HepG2 (cell line): Measurements from ENCODE around the gene ZNF606. TPM values are rescaled to one million over a fixed set of nuclear protein-coding genes. Genes with fewer than 3 reads are reported as not detected.
A peak's percentile ranks its signal among the peaks of the same experiment; 100 is the strongest.

Experiments
- ASH2L ChIP-seq: fragments of 300-600, 200-600 bp; sonication (generic); IDR thresholded peaks from 2 replicates; pipeline ENCODE4 v1.7.0; 2017; ENCODE audit warnings: low read depth, mild to moderate bottlenecking, moderate library complexity, mixed read lengths, low read length; ENCODE audit not compliant: insufficient read length
- ERF ChIP-seq: IDR thresholded peaks from 2 replicates; pipeline ENCODE4 v1.6.1; 2018; ENCODE audit warnings: missing biosample characterization, missing genetic modification reagents
- GABPB1 ChIP-seq: IDR thresholded peaks from 2 replicates; pipeline ENCODE4 v1.6.1; 2016; ENCODE audit warnings: mild to moderate bottlenecking, missing genetic modification reagents, moderate library complexity, missing compliant biosample characterization
- JUNB ChIP-seq: sonication (generic); formaldehyde crosslinking; IDR thresholded peaks from 2 replicates; pipeline ENCODE4 v1.8.0; 2022; ENCODE audit warnings: missing genetic modification reagents, mild to moderate bottlenecking, borderline replicate concordance
- MTA1 ChIP-seq: sonication (generic); formaldehyde crosslinking; IDR thresholded peaks from 2 replicates; pipeline ENCODE4 v1.4.0; 2020; ENCODE audit warnings: missing genetic modification reagents, mild to moderate bottlenecking, borderline replicate concordance
- PHF20 ChIP-seq: sonication (generic); formaldehyde crosslinking; IDR thresholded peaks from 2 replicates; pipeline ENCODE4 v1.5.0; 2020; ENCODE audit warnings: mild to moderate bottlenecking, missing genetic modification reagents
- POLR2AphosphoS5 ChIP-seq: IDR thresholded peaks from 2 replicates; pipeline ENCODE4 v1.6.1; 2012; ENCODE audit warnings: low read depth, low read length
- SALL1 ChIP-seq: sonication (generic); formaldehyde crosslinking; IDR thresholded peaks from 2 replicates; pipeline ENCODE4 v1.8.0; 2022; ENCODE audit warnings: mild to moderate bottlenecking, missing genetic modification reagents
- SALL2 ChIP-seq: sonication (generic); formaldehyde crosslinking; IDR thresholded peaks from 2 replicates; pipeline ENCODE4 v1.8.1; 2023; ENCODE audit warnings: mild to moderate bottlenecking, missing genetic modification reagents, inconsistent platforms
- SOX6 ChIP-seq, 2 experiments: fragments of 450-650 bp in 1 of 2; sonication (generic) in 1 of 2; formaldehyde crosslinking in 1 of 2; IDR thresholded peaks; 2 replicates each; pipeline versions ENCODE4 v1.4.0 to v1.6.1; 2017 to 2020; ENCODE audit warnings: antibody characterized with exemption in 1 of 2, mild to moderate bottlenecking in 1 of 2, missing genetic modification reagents in 1 of 2
- SP2 ChIP-seq: sonication (generic); formaldehyde crosslinking; IDR thresholded peaks from 2 replicates; pipeline ENCODE4 v1.5.1; 2020; ENCODE audit warnings: mild to moderate bottlenecking, missing genetic modification reagents
- SP4 ChIP-seq: sonication (generic); formaldehyde crosslinking; IDR thresholded peaks from 2 replicates; pipeline ENCODE4 v1.8.1; 2023; ENCODE audit warnings: mild to moderate bottlenecking, missing genetic modification reagents
- TAF15 ChIP-seq: fragments of 200-400 bp; formaldehyde crosslinking; IDR thresholded peaks from one replicate; pipeline ENCODE4 v1.6.1; 2018; ENCODE audit warnings: mild to moderate bottlenecking, low read depth, low read length; ENCODE audit not compliant: poor library complexity, severe bottlenecking
- TBP ChIP-seq: sonication (generic); formaldehyde crosslinking; IDR thresholded peaks from 2 replicates; pipeline ENCODE4 v1.5.0; 2020; ENCODE audit warnings: missing genetic modification reagents
- TFDP2 ChIP-seq: sonication (generic); formaldehyde crosslinking; IDR thresholded peaks from 2 replicates; pipeline ENCODE4 v1.4.0; 2020; ENCODE audit warnings: missing genetic modification reagents
- ZNF256 ChIP-seq: sonication (generic); formaldehyde crosslinking; conservative IDR thresholded peaks from 2 replicates; pipeline ENCODE4 v1.4.0; 2020; ENCODE audit warnings: missing genetic modification reagents
- ZNF292 ChIP-seq: sonication (generic); formaldehyde crosslinking; IDR thresholded peaks from 2 replicates; pipeline ENCODE4 v1.8.1; 2022; ENCODE audit warnings: mild to moderate bottlenecking, low read depth, missing genetic modification reagents, borderline replicate concordance
- ZNF614 ChIP-seq: IDR thresholded peaks from 2 replicates; pipeline ENCODE4 v1.6.1; 2018; ENCODE audit warnings: missing biosample characterization, missing genetic modification reagents, inconsistent platforms, borderline replicate concordance
- polyA plus RNA-seq, 8 experiments: library from polyadenylated mRNA; depleted of rRNA in 3 of 8; stranded (reverse) in 7 of 8; unstranded in 1 of 8; fragments of >200 nt; fragmentation: Illumina TruSeq in 4 of 8; extraction: Trizol in 4 of 8; gene quantifications; 2 replicates each; pipeline versions ENCODE4 v1.2.1 to v1.2.3, GENCODE V29; 2011 to 2016; ENCODE audit warnings: low read depth in 4 of 8, missing spikeins in 1 of 8, mixed read lengths in 1 of 8; ENCODE audit not compliant: insufficient read depth in 1 of 8
- total RNA-seq, 5 experiments: library from RNA; depleted of rRNA; stranded (reverse); fragments of >200 nt; fragmentation: Illumina TruSeq; extraction: Trizol; gene quantifications; 2 replicates each; pipeline ENCODE4 v1.2.3, GENCODE V29; 2016; ENCODE audit warnings: low read depth in 1 of 5
- TF ChIP-seq, protein P1 (sequence below): sonication (generic); formaldehyde crosslinking; IDR thresholded peaks from 2 replicates; pipeline ENCODE4 v1.5.0; 2020; ENCODE audit warnings: mild to moderate bottlenecking, missing genetic modification reagents, borderline replicate concordance
- TF ChIP-seq, protein P2 (sequence below), 2 experiments: fragments of 450-650 bp in 1 of 2; sonication (generic) in 1 of 2; formaldehyde crosslinking; IDR thresholded peaks; 2 replicates each; pipeline versions ENCODE4 v1.5.0 to v1.8.0; 2020 to 2022; ENCODE audit warnings: mild to moderate bottlenecking in 1 of 2, missing genetic modification reagents in 1 of 2
- TF ChIP-seq, protein P3 (sequence below): sonication (generic); formaldehyde crosslinking; IDR thresholded peaks from 2 replicates; pipeline ENCODE4 v1.5.0; 2020; ENCODE audit warnings: missing genetic modification reagents

Gene ZNF606
- total and polyA plus RNA-seq, 2 of the 13 experiments (the other 11 are each of a cell fraction or from before 2014, with no cell fraction given): 4.2 to 14.8 TPM

DNA sequence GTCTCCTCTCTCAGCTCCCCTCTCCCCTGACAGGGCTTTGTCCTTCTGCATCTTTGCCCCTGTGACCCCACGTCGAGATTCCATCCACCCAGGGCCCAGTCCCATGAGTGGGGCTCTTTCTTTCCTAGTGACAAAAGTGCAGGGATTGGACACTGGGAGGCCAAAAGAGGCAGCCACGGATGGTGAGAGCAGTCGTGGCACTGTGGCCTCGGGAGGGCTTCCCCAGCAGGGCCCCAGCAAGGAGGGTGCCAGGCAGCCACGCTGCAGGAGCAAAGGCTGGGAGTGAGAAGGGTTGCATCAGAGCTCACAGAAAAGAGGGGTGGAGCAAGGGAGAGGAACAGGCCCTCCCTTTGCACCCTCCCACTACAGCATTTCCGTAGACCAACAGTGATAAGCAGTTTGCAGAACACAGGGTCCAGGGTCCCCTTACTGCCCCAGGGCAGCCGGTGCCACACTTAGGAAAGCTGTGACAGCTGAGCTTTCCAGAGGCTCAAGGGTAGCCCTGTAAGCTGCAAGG lies 36.1 kb upstream of the ZNF606 start (continued):
- TF ChIP-seq POLR2AphosphoS5 (no peak), SALL1 (CRISPR knock-in tag) (peak; percentile 73), PHF20 (CRISPR knock-in tag) (no peak), TBP (CRISPR knock-in tag) (no peak), MTA1 (peak; percentile 46; the same call in 1 of the 2 replicates), ZNF256 (CRISPR knock-in tag) (0 out of 2 replicates have a peak, but pooled peaks have one; percentile 44), ZNF292 (CRISPR knock-in tag) (peak; percentile 69), ASH2L (no peak), TFDP2 (0 out of 2 replicates have a peak, but pooled peaks have one; percentile 14), SALL2 (CRISPR knock-in tag) (no peak), TAF15 (no peak), ERF (peak; percentile 30; the same call in 1 of the 2 replicates), SOX6 (IDR thresholded peaks at IDR 0.05) (no peak), SOX6 (CRISPR knock-in tag; IDR thresholded peaks at IDR 0.05) (peak; percentile 57), SP2 (CRISPR knock-in tag) (no peak), GABPB1 (CRISPR knock-in tag) (peak; percentile 48; the same call in 1 of the 2 replicates), JUNB (CRISPR knock-in tag) (no peak), SP4 (CRISPR knock-in tag) (peak; percentile 49; the same call in 1 of the 2 replicates), ZNF614 (no peak)
- TF ChIP-seq, protein P1, sequence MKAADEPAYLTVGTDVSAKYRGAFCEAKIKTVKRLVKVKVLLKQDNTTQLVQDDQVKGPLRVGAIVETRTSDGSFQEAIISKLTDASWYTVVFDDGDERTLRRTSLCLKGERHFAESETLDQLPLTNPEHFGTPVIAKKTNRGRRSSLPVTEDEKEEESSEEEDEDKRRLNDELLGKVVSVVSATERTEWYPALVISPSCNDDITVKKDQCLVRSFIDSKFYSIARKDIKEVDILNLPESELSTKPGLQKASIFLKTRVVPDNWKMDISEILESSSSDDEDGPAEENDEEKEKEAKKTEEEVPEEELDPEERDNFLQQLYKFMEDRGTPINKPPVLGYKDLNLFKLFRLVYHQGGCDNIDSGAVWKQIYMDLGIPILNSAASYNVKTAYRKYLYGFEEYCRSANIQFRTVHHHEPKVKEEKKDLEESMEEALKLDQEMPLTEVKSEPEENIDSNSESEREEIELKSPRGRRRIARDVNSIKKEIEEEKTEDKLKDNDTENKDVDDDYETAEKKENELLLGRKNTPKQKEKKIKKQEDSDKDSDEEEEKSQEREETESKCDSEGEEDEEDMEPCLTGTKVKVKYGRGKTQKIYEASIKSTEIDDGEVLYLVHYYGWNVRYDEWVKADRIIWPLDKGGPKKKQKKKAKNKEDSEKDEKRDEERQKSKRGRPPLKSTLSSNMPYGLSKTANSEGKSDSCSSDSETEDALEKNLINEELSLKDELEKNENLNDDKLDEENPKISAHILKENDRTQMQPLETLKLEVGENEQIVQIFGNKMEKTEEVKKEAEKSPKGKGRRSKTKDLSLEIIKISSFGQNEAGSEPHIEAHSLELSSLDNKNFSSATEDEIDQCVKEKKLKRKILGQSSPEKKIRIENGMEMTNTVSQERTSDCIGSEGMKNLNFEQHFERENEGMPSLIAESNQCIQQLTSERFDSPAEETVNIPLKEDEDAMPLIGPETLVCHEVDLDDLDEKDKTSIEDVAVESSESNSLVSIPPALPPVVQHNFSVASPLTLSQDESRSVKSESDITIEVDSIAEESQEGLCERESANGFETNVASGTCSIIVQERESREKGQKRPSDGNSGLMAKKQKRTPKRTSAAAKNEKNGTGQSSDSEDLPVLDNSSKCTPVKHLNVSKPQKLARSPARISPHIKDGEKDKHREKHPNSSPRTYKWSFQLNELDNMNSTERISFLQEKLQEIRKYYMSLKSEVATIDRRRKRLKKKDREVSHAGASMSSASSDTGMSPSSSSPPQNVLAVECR (CRISPR knock-in tag): peak; percentile 29; the same call in 1 of the 2 replicates
- TF ChIP-seq, protein P2, sequence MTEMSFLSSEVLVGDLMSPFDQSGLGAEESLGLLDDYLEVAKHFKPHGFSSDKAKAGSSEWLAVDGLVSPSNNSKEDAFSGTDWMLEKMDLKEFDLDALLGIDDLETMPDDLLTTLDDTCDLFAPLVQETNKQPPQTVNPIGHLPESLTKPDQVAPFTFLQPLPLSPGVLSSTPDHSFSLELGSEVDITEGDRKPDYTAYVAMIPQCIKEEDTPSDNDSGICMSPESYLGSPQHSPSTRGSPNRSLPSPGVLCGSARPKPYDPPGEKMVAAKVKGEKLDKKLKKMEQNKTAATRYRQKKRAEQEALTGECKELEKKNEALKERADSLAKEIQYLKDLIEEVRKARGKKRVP (CRISPR knock-in tag; IDR thresholded peaks at IDR 0.05): peak in 1 of 2 experiments; percentile 92; a peak in 2 of 4 replicates
- TF ChIP-seq, protein P3, sequence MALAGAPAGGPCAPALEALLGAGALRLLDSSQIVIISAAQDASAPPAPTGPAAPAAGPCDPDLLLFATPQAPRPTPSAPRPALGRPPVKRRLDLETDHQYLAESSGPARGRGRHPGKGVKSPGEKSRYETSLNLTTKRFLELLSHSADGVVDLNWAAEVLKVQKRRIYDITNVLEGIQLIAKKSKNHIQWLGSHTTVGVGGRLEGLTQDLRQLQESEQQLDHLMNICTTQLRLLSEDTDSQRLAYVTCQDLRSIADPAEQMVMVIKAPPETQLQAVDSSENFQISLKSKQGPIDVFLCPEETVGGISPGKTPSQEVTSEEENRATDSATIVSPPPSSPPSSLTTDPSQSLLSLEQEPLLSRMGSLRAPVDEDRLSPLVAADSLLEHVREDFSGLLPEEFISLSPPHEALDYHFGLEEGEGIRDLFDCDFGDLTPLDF (CRISPR knock-in tag): no peak
